H1 (cell line): ENCODE measurements around the gene ANKS1B.
"Not testable (repeated sequence)": the region's sequence is repeated elsewhere in the genome, so short reads cannot be mapped to it uniquely, and the experiment has no call there.

Experiments
- CREB1 ChIP-seq: IDR thresholded peaks from 2 replicates; pipeline ENCODE4 v1.6.1; 2012; ENCODE audit warnings: inconsistent platforms
- CTCF ChIP-seq, 3 experiments: IDR thresholded peaks; 1 replicate in 2 of 3; 2 replicates in 1 of 3; pipeline versions ENCODE4 v1.5.1 to v1.6.1; 2011; ENCODE audit warnings: low read length in 3 of 3, mild to moderate bottlenecking in 3 of 3, inconsistent platforms in 2 of 3, low read depth in 1 of 3, moderate library complexity in 1 of 3; ENCODE audit not compliant: insufficient read depth in 1 of 3; ENCODE audit errors: control extremely low read depth in 1 of 3
- EZH2 ChIP-seq: fragments of 200-600 bp; sonication (generic); IDR thresholded peaks from 2 replicates; pipeline ENCODE4 v1.7.1; 2012; ENCODE audit warnings: low read depth, mild to moderate bottlenecking, moderate library complexity, low read length, inconsistent platforms; ENCODE audit not compliant: severe bottlenecking
- GABPA ChIP-seq: IDR thresholded peaks from 2 replicates; pipeline ENCODE4 v1.6.1; 2011; ENCODE audit warnings: mild to moderate bottlenecking, low read length, moderate library complexity, borderline replicate concordance; ENCODE audit not compliant: insufficient read depth
- GTF2F1 ChIP-seq: IDR thresholded peaks from 2 replicates; pipeline ENCODE4 v1.6.1; 2012; ENCODE audit warnings: low read depth, low read length, improper control_type of control experiment, borderline replicate concordance
- POLR2A ChIP-seq, 2 experiments: IDR thresholded peaks; 1 replicate in 1 of 2; 2 replicates in 1 of 2; pipeline ENCODE4 v1.6.1; 2011; ENCODE audit warnings: low read depth in 2 of 2, low read length in 2 of 2, mild to moderate bottlenecking in 2 of 2; ENCODE audit errors: control extremely low read depth in 1 of 2
- POLR2AphosphoS5 ChIP-seq: IDR thresholded peaks from 2 replicates; pipeline ENCODE4 v1.6.1; 2011; ENCODE audit warnings: low read depth, low read length
- SP1 ChIP-seq: IDR thresholded peaks from 2 replicates; pipeline ENCODE4 v1.6.1; 2011; ENCODE audit warnings: low read depth, low read length
- TEAD4 ChIP-seq: IDR thresholded peaks from 2 replicates; pipeline ENCODE4 v1.6.1; 2012; ENCODE audit warnings: low read depth, low read length, inconsistent platforms, mixed read lengths
- USF2 ChIP-seq: IDR thresholded peaks from 2 replicates; pipeline ENCODE4 v1.6.1; 2011; ENCODE audit warnings: low read length, improper control_type of control experiment
- ZNF274 ChIP-seq: IDR thresholded peaks from 2 replicates; pipeline ENCODE4 v1.7.0; 2012; ENCODE audit warnings: low read length, borderline replicate concordance; ENCODE audit errors: extremely low read depth

- TF ChIP-seq ZNF274; EZH2; CTCF (IDR thresholded peaks at IDR 0.05; ENCODE audit: control extremely low read depth in 1 of 3, insufficient read depth in 1 of 3, low read depth in 1 of 3, low read length in 3 of 3); POLR2AphosphoS5; SP1; GABPA; CREB1; USF2; TEAD4; POLR2A (IDR thresholded peaks at IDR 0.05; ENCODE audit: control extremely low read depth in 1 of 2, low read depth in 2 of 2, low read length in 2 of 2); GTF2F1: not testable (repeated sequence)
Observed at GRCh38 chr12:99624591-99624990, 360.1 kb downstream of the ANKS1B start.
